ENCODE measurements around the gene CLK2. TPM values are rescaled to one million over a fixed set of nuclear protein-coding genes. Genes with fewer than 3 reads are reported as not detected.

CLK2 gene
- total RNA-seq: 18.5 and 20.6 TPM in 2 replicates

DNA sequence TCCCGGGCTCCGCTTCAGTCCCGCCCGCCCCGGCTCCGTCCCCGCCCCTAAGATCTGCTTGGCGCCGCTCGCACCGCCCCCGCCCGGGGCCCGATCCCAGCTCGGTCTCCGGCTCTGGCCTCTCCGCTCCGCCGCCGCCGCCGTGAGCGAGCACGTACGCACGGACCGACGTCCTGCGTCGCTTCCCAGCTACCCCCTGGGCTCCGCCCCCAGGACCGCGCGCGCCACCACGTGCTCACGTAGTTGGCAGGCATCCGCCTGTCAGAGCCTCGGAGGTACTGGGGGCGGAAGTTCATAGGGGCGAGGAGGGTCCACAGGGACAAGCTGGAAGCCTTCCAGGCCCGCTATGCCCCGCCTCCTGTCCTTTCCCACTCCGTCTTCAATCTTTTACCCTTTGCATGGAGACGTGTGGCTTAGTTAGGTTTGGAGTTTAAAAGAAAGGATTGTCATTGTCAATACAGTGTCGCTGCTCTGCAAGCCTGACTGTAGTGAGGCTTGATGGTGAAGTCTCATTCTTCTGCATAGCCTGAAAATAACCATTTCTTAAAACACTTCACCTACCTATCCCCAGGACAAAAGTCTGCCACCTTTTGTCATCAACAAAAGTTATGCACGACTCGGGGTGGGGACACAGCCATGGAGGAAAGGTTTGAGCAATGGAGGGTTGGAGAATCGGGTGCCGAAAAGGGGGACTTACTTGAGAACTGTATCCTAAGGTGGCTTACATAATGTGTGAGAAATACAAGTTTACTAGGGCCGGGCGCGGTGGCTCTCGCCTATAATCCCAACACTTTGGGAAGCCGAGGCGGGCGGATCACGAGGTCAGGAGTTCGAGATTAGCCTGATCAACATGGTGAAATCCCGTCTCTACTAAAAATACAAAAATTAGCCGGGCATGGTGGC lies at the start of gene CLK2:
Gene CLK2, minus strand, starts transcription at position 162 of the 903 bp plus-strand sequence. CDS start 2,527 bp downstream, outside the sequence.

DNA sequence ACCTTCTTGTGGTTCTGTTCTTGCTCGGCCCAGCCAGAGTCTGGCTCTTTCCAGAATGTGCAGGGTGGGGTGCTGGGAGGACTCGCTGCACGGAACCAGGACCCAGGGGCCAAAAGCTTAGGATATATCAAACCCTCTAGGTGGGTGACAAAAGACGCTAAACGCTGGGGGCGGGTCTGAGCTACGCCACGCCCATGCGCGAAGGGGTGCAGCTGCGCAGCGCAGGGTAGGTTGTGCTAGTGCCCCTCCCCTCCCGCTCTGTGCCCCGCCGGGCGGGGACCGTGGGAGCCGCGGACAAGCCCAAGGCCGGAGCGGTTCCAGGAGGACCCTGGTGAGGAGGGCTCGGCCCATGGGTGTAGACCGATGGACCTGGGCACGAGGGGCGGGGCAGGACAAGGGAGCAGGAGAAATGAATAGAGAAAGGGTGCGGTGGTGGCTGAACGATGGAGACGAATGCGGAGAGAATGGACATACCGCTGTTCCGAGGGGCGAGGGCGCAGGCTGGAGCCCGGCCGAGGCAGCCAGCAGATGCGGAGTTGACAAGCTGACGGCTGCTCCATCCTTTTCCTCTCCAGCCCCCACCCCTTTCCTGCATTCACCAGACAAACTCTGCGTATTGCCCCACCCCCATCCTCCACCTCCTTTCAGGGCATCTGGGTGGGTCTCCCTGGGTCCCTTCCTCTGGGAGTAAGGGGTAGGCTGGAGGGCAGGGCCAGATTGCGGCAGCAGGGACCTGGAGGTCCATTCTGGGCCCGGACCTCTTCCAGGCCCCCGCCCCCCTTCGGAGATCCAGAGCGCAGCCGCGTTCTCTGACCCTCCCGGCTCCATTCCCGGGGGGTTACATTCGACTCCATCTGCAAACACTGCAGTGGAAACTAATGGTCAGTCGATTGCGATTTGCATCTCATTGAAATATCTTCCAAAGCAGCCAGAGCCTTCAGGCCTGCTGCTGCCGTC lies 47.6 kb upstream of the CLK2 start, which contains the start of gene RUSC1:
Gene RUSC1, plus strand, starts transcription at position 234 of the 957 bp plus-strand sequence. CDS start 880 bp downstream, outside the sequence.

DNA sequence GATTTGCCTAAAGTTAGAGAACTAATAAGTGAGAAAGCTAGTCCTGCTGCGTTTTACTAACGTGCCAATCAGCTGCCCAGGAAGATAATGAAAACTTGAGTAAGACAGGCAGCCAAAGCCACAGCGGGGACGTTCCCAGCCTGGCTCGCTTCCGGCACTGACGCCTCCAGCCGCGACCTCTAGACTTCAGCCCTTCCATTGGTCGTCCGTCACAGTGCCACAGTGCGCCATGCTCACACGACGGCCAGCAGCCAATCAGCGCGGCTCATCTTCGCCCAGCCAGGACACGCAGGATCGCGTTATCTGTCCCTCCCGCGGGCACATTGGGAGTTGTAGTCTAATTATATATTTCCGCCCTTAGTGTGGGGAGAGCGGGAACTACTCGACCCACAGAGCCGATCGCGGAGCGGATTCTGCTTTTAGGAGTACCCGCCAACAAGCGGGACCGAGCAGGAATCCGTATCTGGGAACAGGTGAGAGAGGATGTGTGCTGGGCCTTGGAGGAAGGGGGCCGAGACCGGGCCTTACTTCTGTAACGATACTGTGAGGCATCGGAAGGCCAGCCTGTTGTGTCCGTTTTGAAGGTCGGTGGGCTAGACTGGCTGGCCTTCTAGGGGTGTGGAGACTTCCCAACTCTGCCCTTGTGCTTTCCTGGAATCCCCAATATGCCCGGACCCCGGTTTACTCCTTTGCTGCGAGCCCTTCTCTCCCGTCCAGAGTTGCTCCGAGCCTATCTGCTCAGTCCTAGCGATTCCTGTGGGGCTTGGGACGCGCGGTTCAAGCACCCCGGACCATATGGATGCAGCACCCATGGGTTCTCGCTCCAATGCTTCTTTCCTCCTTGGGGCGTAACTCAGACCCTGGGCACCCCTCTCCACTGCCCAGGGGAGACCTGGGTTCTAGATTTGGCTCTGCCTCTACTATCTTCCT lies 35.5 kb upstream of the CLK2 start, which contains the start of gene FDPS:
Gene FDPS, plus strand, starts transcription at position 374 of the 930 bp plus-strand sequence. CDS start 924 bp downstream, outside the sequence.

GRCh38 chr1:155301342-155301841 lies 28.1 kb upstream of the CLK2 start, which contains the start of gene PKLR:
Gene PKLR (minus strand): TSS chr1:155301438. CDS start chr1:155301395, 43 bp downstream.

GRCh38 chr1:155277070-155277901 lies 4.0 kb upstream of the CLK2 start, which contains the start of gene HCN3:
Gene HCN3 (plus strand): TSS chr1:155277463. CDS start chr1:155277591, 128 bp downstream.

DNA sequence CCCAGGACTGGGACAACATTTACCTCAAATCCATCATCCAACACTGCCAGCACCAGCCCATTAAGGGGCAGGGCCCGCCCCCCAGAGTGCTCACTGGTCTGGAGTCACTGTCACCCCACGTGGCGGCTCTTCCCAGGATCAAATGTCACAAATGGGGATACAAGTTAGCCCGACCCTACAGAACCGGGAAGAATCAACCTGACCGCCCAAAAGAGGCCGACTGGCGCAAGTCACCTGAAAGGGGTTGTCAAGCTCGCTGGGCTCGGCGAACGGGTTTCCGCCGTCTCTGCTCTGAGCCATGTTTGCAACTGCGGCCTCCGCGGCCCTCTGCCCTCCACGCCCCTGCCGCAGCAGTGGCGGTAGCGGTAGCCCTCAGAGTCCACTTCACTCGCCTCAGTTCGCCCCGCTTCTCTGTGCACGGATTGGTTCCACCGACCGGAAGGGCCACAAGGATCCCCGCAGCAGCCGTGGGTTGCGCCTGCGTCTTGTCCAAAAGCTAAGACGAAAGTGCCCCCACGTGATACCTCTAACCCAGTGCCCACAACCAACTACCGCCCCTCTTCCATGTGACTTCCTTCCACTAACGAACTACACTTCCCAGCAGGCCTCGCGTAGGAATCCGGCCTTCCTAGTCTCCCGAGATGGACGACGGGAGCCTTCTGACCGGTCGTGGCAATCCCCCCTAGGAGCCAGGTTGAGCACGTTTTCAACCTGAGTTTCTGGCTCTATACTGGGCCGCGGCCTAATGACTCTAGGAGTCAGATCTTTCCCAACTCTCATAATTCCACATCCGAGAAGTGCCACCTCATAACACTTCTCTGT lies 11.2 kb downstream of the CLK2 start, which contains the start of gene SCAMP3:
Gene SCAMP3, minus strand, starts transcription at position 509 of the 822 bp plus-strand sequence. Its CDS starts 209 bp downstream, at position 300.

GRCh38 chr1:155255243-155256007 lies 17.9 kb downstream of the CLK2 start, which contains the start of gene ENTREP3:
Gene ENTREP3 (minus strand): TSS chr1:155255483. CDS start chr1:155254877, 606 bp downstream.

Other genes starting within 250 kb of the CLK2 start
- gene DCST2, start 239.7 kb downstream of the CLK2 start, total RNA-seq: 0.09 and 0.11 TPM in 2 replicates
- gene DCST1, start 239.7 kb downstream of the CLK2 start, total RNA-seq: not detected in 2 replicates
- 97.1 and 129 TPM in 2 replicates for gene ADAM15, start 222.2 kb downstream of the CLK2 start, total RNA-seq
- 13.7 and 15.3 TPM in 2 replicates for gene EFNA4, start 209.8 kb downstream of the CLK2 start, total RNA-seq
- 1.4 and 2.1 TPM in 2 replicates for gene EFNA3, start 194.7 kb downstream of the CLK2 start, total RNA-seq
- 172 and 255 TPM in 2 replicates for gene EFNA1, start 145.6 kb downstream of the CLK2 start, total RNA-seq
- 56.8 and 66.1 TPM in 2 replicates for gene SLC50A1, start 137.7 kb downstream of the CLK2 start, total RNA-seq
- gene DPM3, start 133.0 kb downstream of the CLK2 start, total RNA-seq: 28.5 and 38.7 TPM in 2 replicates
- gene KRTCAP2, start 100.2 kb downstream of the CLK2 start, total RNA-seq: 139 and 143 TPM in 2 replicates
- 1.1 and 1.3 TPM in 2 replicates for gene TRIM46, start 99.7 kb downstream of the CLK2 start, total RNA-seq
- gene THBS3, start 65.6 kb downstream of the CLK2 start, total RNA-seq: 12.6 and 13.2 TPM in 2 replicates
- 23.5 and 34.1 TPM in 2 replicates for gene MTX1, start 64.8 kb downstream of the CLK2 start, total RNA-seq
- gene ENTREP3, start 18.0 kb downstream of the CLK2 start, total RNA-seq: 2.4 and 2.5 TPM in 2 replicates
- 25.8 and 28.2 TPM in 2 replicates for gene SCAMP3, start 11.1 kb downstream of the CLK2 start, total RNA-seq
- gene HCN3, start 4.0 kb upstream of the CLK2 start, total RNA-seq: 0.34 and 0.76 TPM in 2 replicates
- gene PKLR, start 27.9 kb upstream of the CLK2 start, total RNA-seq: not detected in 2 replicates
- 350 and 458 TPM in 2 replicates for gene FDPS, start 35.4 kb upstream of the CLK2 start, total RNA-seq
- gene RUSC1, start 47.4 kb upstream of the CLK2 start, total RNA-seq: 8.2 and 9.2 TPM in 2 replicates